Stimulated activated CD4-positive, alpha-beta T cell treated with anti-CD3 and anti-CD28 coated beads, TNF-alpha, amount 100 ng/mL, for 1 hour (primary cell): ENCODE data around the gene SLC4A3.
"Not testable (repeated sequence)": the region's sequence is repeated elsewhere in the genome, so short reads cannot be mapped to it uniquely, and the experiment has no call there.

Experiments used
- DNase-seq, 3 donors: peaks; one replicate each; pipeline ENCODE4 v3.0.0-alpha.2; 2020; ENCODE audit warnings: low read depth in 3 of 3, low spot score in 1 of 3

SLC4A3 gene

DNA sequence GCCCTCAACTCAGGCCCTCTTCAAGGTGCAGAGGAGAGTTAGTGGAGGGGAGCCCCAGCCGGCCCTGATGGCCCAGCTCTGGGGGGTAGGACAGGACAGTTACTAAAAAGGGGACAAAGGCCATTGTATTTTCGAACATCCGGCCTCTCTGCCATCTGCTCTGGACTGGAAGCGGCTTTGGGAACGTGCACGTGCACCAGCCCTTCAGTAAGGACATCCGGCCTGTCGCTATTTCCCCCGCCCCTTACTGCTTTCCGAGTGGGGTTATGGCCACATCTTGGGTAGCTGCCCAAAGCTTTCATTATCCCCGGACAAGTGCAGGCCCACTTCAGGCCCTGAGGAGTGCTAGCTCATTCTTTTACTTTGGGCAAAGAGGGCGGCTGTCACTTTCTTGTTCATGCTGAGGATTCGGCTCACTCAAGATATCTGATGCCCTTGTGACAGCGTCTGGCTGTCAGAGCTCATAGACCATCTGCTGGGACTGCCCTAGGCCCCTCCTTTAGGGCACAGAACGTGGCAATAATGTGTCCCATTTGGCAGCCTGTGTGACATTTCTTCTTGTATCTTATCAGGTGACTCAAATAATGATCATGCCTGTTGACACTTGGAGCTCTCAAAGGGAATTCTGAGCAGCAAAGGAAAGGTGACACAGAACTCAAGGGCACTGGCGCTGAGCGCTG, 17.5 kb downstream of the SLC4A3 start:
- DNase-seq = no peak

DNA sequence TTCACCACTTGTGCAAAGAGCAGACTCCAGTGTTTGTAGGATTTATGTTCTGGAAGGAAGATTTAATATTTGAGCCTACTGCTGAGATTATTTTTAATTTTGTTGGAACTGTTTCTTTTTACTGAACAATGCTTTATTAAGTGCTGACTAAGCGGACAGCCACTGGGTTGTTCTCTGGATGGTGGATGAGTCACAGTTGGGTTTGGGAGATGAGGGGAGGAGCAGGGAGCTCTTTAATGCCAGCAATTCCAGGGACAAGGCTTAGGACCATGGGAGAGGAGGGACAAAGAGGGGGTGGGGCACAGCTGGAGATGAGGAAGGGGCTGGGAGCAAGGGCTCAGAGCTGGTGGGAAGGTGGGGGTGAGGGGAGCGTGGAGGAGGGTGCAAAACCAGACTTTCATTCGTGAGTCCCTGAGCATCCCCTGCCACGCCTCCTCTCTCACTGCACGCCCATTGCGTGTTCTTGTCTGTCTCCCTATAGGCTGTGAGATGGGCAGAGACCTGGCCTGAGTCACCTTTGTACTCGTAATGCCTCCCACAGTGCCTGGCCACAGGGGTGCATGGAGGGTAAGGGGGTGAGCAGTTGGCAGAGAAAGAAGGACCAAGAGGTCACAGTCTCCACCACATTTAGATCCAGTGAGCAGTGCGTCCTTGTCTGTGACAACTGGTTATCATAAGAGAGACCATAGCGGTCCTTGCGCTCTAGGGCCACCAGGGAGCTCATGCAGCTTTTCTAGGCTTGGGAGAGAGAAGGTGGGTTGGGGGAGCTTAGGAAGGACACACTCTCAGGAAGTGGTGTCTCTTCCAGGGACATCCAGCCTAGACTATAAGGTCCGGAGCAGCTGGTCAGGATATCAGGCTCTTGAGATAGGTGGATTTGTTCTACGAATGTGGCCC, 18.4 kb downstream of the SLC4A3 start:
- DNase-seq = no peak

DNA sequence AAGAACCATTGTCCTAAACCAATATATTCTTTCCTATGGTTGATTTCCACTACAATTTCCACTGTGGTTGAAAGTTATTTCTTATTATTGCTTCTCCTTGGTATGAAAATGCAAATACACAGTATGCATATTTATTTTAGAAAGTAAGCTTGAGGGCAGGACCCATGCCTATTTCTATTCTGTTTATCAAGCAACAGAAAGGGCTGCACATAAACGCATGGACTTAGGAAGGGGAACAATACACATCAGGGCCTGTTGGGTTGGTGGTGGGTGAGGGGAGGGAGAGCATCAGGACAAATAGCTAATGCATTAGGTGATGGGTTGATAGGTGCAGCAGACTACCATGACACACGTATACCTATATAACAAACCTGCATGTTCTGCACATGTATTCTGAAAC, 20.7 kb downstream of the SLC4A3 start:
- no peak for DNase-seq

DNA sequence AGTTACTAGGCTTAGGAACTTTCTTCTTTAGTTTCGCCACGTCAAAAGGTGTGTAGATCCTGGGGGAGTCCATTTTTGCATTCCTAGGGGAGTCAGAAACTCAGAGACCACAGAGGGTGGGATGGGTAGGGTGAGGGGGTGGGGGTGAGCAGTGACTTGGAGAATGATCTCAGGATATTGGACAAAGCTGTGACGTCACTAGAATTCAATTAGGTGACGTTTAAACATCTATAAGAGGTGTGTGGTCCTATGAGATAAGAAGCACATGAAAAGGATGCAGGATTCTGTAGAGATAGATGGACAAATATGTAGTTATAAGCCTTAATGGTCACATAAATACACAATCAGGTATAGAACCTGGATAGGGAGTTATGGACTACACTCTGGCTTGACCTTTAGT, 21.5 kb downstream of the SLC4A3 start:
- DNase-seq = no peak

DNA sequence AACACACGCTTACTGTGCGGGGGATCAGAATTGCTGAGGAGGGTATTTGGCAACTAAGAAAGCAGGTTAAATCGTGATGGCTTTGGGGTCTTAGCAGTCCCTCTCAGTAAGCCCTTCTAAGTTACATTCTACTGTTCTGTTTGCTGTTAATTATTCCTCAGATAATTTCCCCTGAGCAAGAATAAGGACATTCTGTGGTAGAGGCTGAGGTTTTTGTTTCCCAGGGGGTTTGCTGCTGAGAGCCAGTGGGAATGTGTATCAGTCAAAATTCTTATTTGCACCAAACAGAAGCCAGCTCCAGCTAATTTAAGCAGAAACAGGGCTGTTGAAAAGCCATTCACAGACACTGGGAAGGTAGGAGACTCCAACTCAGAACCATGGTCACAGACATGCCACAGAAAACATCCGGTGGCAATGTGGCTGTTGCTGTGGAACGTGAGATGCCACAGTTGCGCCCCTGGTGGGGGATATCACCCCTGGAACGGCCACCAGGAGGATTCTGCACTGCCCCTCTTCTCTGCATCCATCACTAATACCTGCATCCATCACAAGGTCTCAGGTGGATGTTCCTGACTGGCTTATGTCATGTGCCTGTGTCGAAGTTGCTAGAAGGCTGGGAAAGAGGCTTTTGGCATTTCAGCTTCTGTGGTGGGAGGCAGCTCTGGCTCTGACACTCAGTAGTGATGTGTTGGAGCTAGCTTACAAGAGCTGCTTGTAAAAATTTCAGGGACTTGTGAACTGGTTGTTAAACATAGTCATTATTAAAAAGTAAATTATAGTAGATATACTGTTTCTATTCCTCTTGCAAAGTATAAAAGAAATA, 23.2 kb downstream of the SLC4A3 start:
- DNase-seq = no peak

DNA sequence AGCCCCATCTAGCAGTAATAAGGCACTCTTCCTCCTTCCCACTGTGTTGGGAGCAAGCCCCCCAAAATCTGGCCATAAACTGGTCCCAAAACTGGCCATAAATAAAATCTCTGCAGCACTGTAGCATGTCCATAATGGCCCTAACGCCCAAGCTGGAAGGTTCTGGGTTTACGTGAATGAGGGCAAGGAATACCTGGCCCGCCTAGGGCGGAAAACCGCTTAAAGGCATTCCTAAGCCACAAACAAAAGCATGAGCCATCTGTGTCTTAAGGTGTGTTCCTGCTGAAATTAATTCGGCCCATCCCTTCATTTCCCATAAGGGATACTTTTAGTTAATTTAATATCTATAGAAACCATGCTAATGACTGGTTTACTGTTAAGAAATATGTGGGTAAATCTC, 24.2 kb downstream of the SLC4A3 start:
- not testable (repeated sequence) for DNase-seq

DNA sequence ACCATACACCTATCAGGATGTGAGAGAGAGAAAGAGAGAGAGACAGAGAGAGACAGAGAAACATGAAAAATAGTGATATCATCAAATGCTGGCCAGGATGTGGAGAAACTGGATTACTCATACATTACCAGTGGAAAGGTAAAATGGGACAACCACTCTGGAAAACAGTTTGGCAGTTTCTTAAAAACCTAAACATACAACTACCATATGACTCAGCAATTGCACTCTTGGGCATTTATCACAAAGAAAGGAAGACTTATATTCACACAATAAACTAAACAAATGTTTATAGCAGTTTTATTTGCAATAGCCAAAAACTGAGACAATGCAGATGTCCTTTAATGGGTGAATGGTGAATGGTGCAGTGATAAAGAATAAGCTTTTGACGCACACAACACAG, 29.1 kb downstream of the SLC4A3 start:
- DNase-seq = no peak

DNA sequence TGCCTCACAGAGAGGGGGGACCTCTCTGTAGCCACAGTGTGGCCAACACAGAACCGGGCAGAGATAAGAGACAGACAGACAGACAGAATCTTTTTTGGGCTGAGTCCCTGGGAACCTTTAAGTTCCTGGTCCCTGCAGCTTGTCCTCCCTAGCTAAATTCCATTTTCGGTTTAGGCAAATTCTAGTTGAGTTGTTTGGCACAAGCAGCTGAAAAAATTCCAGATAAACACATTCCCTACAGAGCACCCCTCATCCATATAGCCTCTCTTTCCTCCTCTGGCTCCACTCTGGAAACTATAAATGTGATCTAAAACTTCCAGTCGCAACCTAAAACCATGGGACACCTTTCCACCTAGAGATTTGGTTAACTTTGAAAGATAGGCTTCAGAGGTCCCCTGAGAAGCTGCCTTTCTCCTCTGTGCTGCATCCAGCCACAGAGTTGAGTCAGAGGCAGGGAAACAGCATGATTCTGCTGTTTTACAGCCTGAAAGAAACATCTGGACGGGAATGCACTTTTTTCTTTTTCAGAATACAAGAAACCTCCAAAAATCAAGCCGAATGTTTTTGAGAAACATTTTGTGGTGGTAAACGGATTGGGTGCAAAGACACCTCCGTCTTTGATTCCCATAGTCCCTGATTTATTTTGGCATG, 30.9 kb downstream of the SLC4A3 start:
- no peak for DNase-seq

DNA sequence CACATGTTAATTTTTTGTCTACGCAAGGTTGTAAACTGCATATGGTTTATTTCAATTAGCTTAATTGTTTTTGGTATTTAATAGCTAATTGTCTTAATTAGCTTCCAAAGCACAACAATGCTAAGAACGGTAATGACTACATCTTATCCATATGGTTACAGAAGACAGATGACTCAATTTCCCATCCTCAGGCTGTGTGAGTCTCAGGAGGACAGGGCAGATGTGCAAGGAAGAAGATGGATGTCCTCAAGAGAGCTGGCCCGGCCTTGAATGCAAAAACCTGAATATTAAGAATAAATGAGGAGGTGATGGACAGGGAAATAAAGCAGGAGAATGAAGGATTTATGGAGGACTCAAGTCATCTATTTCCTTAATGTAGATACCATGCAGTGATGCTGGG, 31.4 kb downstream of the SLC4A3 start:
- DNase-seq = no peak

DNA sequence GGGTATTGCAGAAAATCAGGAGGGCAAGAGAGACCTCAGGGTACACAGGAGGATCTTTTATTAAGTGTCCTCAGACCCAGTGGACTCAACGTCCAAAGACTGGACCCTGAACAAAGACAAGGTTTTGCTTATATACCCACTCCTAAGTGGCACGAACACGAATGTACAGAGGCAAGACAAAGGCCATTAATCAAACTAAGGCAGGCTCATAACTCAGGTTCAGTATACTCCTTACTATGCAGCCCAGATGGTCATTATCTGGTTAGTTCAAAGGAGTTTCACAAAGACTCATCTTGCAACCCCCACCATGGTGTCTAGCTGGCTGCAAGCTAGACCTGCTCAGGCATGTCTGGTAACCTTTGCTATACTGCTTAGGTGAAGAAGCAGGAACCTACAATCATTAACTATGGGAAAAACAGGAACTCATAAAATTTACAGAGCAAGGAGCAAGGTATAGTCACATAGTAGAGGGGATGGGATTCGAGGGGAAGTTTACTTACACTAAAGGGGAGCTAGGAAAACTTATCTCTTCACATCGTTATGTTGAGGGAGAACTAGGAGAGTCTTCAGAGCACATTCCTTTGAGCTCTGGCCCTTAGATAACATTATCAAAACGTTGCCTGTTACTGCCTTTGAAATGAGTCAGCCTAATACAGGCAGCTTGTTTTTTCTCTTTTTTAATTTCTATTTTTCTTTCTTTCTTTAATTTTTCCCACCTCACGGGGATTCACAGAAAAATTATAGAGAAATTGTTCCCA, 33.9 kb downstream of the SLC4A3 start:
- DNase-seq = no peak

DNA sequence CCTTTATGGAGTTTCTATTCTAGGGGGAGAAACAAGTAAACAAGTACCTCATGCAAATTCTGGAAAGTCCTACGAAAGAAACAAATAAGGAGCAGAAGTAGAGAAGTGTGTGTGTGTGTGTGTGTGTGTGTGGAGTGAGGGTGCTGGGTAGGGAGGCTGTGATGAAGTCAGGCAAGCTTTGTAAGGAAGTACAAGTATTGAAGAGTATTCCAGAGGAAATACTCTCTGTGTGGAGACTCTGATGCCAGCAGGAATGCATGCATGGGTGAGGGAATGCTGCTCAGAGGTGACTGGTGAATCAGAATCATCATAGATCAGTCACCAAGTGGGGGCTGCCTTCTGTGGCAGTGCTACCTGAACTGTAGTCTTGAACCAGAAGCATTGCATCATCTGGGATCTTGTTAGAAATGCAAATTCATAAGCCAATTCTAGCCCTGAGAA, 34.5 kb downstream of the SLC4A3 start:
- DNase-seq = no peak

DNA sequence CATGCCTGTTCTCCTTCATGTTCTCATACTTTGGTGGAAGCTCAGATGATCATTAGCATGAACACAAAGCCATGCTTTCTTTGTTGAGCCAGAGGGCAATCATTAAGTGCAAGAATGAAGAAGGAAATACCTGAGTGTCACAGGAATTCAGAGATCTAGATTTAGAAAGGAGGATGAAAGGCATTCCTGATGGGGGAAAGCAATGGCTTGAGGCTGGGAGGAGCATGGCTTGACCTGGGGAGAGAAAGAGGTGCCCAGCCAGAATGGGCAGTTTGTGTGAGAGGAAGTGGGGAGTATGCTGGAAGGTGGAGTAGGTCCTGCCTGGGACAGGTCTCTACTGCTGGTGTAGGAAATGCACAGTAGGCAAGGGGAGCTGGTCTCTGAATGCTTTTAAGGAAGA, 35.1 kb downstream of the SLC4A3 start:
- no peak for DNase-seq

DNA sequence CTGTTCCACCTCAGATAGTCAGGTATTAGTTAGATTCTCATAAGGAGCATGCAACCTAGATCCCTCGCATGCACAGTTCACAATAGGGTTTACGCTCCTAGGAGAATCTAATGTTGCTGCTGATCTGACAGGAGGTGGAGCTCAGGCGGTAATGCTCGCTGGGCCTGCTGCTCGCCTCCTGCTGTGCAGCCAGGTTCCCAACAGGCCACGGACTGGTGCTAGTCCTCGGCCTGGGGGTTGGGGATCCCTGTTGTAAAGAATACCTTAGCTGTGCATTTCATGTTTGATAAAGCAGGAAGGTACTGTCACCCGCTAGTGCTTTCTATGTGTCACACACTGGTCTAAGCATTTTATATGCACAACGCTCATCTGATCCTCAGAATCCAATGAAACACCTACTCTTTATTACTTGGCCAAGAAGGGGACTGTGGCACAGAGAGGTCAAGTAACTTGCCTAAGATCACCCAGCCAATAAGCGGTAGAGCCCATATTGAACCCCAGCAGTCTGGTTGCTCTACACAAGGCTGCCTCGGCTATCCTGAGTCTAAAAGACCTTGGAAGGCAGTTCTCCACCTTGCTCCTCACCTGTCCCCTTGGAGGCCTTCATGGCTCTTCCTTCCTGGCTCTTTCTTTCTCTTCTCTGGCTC, 35.8 kb downstream of the SLC4A3 start:
- DNase-seq = no peak

DNA sequence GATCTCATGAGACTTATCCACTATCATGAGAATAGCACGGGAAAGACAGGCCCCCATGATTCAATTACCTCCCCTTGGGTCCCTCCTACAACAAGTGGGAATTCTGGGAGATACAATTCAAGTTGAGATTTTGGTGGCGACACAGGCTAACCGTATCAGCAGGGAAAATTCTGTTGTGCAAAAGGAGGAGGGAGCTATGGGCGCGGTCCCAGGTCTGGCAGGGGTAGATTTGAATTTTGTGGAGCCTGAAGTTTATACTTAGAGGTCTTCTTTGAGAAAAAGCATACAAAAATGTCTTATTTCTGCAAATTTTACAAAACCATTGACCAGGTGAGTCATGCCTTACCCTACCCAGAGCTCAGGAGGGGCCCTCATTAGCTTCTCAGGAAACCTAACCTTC, 36.6 kb downstream of the SLC4A3 start:
- DNase-seq = no peak

DNA sequence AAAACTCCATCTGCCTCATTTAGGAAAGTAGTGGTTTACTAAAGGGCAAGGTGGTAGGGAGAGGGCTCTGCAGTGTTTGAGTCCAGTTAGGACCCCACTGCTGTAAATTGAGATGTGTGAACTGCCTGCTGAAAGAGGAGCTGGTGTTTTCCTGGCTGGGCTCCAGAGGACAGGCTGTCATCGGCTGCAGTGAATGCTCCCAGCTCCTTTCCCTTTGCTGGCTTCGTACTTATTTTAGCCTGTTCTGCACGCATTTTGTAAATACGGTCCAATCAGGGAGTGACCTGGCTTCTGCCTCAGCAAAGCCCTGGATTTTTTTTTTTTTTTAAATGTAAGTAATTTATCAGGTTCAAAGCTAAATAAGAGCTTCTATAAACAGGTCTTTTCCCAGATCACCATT, 37.5 kb downstream of the SLC4A3 start:
- no peak for DNase-seq

DNA sequence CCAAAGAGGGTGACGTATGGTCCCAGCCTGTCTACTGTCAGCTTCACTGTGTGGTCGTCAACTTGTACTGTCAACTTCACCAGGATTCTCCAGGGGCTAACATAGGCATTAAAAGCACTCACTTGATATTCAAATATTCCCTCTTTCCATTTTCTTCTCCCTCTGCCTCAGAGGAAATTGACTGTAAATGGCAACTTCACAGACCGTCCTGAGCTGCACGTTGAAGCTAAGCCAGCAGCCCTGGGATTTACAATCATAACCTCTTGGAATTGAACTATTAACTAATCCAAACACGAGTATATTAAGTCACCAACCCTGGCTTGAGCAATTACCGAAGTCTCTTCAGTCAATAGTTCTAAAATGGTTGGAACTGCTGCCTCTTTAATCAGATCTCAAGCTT, 38.5 kb downstream of the SLC4A3 start:
- no peak for DNase-seq

DNA sequence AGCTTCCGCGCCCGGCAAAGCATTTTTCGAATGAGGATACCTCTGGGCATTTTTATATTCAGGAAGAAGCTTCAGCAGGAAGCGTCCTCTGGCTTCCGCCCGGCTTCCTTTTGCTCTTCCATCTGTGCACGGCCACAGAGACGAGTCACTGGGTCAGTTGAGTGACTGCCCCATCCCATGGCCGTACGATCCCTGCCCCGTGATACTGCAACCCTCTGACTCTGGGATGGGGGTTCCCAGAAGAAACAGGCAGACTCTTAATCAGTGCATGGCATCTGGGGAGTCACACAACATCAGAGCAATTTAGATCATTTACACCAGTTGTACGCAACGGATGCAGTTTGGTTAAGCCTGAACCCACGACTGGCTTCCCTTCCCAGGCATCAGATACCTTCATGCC, 40.9 kb downstream of the SLC4A3 start:
- DNase-seq = no peak

DNA sequence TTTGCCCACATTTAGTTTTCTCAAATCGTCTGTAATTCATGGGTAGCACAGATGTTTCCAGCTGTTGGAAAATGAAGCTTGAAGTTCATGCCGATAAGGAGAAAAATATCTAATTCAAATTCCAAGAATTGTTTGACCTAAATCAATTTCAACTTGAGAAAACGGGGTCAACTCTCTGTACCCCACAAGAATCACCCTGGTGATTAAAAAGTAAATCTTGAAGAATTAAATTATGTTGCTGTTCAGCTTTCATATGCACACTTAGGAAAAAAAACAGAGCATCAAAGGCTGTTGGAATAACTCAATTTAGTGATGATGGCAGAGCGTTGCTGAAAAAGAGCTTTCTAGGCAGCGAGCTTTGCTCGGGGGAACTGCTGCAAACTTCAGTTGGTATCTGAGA, 43.0 kb downstream of the SLC4A3 start:
- no peak for DNase-seq

DNA sequence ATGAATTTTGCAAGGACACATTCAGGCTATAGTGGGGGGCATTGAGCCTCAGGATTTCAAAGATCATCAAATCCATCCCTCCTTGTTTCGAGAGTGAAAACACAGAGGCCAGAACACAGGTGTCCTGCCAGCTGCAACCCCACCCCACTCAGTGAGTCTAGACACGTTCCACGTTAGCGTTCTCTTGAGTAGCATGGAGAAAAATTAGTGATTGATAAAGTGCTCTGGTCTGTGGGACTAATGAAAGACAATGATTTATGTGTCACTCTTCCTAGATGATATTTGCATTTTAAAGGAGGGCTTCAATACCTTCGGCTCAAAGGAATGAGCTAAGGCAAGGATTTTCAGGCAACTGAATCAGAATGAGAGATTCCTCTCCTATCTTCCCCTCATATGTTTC, 43.8 kb downstream of the SLC4A3 start:
- no peak for DNase-seq

DNA sequence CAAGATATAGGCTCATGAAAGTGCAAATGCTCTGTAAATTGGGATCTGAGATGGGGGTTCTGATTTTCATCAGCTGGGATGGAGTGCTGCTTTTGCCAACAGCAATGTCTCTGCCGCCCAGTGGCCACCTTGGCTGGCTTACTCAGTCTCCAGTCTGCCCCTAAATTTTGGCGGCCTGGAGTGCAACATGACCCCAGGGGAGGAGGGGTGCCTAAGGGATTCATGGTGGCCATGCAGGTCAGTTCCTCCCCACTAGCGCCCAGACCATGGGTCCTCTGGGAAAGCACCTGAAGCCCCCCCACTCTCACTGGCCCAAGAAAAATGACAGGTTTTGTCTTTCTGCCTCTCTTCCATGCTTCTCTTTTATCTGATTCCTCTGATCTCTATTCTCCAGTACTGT, 45.0 kb downstream of the SLC4A3 start:
- no peak for DNase-seq
